NCI-H1930 (cell line): ENCODE data around the gene NGEF.
"Not testable (repeated sequence)": the region's sequence is repeated elsewhere in the genome, so short reads cannot be mapped to it uniquely, and the experiment has no call there.

ENCODE experiments used
- DNase-seq, 2 experiments: peaks; one replicate each; lab custom pipeline; 2025; lab: John Stamatoyannopoulos, UW

The NGEF gene

DNA sequence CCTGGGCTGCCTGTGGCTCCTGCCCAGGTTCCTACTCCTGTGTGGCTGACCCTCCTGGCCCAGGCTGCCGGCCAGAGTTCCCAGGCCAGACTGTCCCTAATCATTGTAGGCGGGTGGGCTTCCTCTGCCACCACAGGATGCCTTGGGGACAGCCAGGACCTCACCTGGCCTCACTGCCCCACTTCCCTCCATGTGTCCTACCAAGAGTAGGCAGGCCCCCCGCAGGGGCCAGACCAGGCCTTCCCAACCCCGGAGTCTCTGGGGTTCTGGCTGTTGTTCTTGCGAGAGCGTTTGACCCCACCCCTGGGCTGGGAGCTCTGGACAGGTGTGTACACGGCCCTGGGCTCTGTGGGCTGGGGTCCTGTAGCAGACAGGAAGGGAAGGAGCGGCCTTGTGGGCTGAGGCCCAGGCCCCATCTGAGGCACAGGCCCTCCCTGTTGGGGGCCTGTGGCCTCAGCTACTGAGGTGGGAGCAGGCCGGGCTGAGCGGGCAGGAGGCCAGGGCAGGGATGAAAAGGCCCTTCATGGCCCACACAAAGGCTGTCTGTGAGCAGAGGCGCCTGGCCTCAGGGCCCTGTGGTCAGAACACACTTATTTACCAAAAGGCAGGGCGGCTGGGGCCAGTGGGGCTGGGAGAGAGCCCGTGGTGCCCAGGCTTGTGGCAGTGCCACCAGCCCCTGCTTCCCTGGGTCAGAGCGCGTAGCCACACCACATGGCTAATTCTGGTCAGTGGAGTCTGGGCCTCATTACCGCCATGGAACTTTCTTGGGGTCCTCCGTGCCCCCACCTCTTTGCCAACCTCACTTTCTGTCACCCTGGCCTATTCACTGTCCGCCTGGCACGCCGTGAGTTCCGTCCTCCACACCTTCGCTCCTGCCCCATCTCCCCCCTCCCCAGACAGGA, 141.0 kb downstream of the NGEF start:
- DNase-seq, result no peak

DNA sequence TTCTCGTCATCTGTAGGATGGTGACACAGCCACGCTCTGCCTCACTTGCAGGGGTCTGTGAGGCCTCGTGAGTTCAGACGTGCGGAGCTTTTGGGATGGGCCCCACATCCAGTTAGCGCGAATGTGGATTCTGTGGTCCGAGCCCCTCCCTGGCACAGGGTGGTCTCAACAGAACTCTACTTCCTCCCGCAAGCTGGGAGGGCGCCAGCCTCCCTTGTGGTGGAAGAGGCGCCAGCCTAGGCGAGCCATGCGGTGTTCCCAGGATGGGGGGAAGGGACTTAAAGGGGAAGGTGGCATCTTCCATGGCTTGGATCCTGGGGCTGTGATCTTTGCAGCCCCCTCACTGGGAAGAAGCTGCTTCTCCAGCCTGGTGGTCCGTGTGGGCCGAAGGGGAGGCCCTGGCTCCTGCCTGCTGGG, 141.6 kb downstream of the NGEF start:
- DNase-seq, result no peak

DNA sequence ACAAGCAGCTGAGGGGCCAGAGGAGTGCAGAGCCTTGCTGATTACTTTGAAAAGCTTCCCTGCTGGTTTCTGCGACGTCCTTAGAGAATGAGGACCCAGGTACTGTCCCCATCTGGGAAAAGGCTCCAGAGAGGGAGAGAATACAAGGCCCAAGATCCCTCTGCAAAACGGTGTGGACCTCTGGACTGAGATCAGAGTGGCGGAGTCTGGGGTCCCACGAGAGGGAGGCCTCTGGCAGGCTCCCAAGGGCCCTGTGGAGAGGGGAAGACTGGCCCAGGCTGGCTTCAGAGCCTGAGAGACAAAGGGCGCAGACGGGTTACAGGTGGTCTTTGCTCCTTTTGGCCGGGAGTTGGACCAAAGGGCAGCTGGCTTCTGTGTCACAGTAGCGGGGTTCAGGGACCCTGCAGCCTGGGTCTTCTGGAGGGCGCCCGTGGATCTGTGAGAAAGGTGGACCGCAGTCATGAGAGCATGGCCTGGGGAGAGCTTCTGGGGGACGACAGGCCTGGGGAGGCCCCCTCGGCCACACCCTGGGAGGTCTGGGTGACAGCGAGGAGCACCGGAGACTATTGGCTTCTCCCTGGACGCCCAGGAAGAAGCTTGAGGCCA, 142.2 kb downstream of the NGEF start:
- no peak for DNase-seq

DNA sequence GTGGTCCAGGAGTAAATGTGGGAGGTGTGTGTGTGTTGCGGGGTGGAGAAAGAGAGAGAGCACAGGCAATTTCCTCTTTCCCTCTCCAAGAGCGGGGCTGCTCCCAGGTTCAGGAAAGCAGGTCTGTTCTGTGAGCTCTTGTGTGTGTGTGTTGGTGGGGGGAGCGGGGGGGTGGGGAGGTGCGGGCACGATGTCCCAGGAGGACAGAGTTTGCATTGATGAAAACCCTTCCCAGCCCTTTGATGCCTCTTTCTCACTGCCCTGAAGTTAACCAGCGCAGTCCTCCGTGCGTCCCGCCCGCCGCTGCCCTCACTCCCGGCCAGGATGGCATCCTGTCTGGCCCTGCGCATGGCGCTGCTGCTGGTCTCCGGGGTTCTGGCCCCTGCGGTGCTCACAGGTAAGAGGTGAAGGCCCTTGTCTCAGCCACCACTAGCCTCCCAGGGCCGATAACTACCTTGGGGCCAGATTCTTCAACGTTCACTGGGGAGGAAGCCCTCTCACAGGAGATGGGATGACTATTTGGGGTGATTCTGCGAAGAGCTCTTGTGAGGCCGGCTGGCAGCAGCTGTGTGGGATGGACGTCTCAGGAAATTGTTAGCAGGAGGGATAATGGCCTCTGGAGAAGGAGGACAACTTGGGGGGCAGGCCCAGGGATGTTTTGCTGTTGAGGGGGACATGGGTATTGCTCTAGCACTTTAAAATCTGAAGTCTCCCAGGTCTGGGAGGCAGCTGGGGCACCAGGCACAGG, 142.9 kb downstream of the NGEF start, which contains the start of gene SNORC:
Gene SNORC (plus strand): TSS at position 247 of the 748 bp plus-strand sequence. CDS start 78 bp downstream, at position 325.
- no peak for DNase-seq

DNA sequence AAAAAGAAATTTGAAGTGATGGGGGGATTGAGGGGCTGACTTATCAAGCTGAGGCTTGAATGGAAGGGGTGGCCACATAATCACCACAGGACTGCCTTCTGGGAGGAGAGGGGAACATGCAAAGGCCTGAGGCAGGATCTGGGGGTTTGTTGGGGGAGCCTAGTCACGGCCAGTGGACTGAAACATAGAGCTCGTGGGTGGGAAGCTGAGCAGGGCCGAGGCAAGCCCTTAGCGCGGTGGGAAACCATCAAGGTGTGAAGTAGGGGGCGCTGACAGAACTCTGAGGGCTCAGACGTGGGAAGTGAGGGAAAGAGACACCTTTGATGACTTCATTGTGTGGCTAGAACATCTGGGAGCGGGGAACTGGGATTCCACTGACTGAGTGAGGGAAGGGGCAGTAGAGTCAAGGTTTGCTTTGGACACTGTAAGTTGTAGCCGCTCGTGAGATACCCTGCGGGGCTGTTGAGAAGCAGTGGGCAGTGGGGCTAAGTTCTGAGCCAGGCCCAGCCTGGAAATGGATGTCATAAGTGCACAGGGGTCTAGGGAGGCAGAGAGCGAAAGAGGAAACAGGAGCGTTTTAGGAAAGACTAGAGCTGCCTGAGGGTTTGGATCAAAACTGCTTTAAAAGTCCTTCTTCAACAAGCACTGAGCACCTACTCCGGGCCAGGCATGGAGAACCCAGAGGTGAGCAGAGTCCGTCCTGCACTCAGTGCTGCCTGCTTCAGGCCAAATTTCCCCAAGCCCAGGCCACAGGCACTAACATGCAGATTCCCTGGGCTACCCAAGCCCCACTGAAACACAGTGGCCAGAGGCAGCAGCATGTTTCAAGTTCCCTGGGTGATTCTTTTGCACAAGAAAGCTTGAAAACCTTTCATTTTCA, 143.7 kb downstream of the NGEF start:
- no peak for DNase-seq

DNA sequence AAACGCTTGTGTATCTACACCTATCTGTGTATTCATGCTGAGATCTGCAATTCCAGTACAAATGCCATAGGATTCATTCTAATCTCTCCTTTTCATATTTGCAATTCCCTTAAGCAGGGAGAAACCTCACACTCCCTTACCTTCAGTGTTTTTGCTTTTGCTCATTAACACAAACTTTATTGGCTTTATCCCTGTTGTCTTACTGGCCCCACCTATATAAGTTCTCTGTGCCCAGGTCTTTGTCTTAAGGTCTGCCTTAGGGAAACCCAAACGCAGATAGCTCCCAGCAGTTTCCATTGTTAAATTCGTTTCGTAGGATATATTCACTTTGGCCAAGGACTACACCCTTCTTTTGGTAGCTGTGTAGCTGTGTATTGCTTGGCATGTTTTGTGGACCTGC, 147.0 kb downstream of the NGEF start:
- DNase-seq, result no peak

DNA sequence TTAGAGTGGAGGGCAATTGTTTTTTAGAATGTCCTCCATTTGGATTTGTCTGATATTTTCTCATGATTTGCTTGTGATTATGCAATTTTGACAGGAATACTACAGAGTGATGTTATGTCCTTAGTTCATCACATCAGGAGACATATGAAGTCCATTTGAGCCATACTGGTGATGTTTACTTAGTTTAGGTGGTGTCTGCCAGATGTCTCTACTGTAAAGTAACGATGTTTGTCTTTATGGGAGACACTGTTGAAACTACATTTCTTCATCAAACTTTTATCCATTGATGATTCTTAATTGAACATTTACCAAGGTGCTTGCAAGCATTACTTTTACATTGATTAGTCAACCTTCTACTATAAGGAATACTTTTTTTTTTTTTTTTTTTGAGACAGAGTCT, 147.9 kb downstream of the NGEF start:
- no peak for DNase-seq

DNA sequence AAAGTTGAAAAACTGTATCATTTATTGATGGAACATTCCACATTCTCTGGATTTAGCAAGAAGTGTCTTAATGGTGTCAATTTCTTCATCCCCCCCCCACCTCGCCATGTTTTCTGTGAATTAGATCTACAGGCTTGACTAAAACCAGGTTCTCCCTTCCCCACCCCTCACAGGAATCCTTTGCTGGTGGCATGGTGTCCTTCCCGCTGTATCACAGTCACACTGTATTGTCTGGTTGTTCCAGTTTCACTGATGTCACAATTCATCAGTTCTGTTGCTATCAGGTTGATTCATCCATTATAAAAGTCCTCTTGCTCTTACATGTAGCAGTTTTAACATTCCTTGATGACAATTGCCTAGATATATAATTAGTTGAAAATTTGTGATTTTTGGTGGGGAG, 149.1 kb downstream of the NGEF start:
- DNase-seq, result no peak

DNA sequence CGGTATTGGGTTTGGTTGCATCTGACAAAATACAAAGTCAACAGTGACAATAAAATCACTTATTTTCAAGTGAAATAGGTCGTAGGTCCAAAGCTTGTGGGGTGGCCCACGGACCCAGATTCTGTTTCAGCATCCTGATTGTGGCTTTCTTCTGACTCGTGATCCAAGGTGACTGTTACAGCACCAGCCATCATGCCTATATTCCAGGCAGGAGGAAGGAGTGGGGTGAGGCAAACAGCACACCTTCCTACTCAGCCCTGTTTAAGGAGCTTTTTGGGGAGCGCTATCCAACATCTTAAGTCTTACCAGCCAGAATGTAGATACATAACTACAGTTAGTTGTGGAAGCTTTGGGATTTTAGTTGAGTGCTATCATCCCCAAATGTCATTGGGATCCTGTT, 151.7 kb downstream of the NGEF start:
- no peak for DNase-seq

DNA sequence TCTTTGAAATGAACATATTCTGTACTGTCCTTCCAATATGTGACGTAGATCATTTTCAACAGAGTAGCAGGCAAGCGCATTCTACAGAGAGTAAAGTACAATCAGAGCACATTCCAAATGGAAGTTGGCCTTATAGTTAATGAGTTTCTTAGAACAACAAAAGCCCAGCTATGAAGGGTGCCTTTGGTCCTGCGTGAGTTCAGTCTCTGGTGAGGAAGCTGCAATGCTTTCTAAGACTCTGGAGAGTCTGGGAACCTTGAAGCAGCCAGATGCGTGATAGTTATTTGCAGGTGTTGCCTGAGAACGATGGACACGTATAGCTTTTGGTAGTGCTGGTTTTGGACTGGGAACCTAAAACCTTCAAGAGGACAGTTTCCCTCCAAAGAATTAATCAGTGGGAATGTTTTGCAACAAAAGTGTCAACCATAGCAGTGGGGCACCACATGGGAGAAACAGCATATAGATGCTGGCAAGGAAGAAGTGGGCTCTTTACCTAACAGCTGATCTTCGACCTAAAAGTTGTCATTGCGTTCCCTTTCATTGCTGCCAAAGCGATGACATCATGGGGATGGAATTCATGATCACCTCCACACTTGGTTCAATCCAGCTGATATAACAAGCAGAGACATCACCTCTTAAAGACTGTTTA, 152.3 kb downstream of the NGEF start:
- no peak for DNase-seq

DNA sequence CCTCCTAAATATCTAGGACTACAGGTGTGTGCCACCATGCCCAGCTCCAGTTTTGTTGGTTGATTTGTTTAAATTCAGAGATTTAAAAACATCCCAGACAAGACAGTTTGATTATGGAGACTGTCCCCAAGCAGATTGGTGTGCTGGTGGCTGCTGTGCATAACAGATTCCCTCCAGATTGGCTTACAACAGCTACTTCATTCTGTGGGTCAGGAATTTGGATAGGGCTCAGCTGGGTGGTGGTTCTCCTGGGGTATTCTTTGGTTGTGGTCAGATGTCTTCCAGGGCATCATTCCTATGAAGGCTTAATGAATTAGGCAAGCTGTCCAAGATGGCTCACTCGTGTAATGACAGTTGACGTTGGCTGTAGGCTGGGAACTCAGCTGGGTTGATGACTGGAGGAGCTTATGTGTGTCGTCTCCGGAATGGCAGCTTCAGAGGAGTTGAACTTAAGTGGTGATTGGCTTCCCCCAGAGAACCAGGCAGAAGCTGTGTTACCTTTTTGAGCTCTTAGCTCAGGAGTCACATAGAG, 153.6 kb downstream of the NGEF start:
- DNase-seq, result no peak

DNA sequence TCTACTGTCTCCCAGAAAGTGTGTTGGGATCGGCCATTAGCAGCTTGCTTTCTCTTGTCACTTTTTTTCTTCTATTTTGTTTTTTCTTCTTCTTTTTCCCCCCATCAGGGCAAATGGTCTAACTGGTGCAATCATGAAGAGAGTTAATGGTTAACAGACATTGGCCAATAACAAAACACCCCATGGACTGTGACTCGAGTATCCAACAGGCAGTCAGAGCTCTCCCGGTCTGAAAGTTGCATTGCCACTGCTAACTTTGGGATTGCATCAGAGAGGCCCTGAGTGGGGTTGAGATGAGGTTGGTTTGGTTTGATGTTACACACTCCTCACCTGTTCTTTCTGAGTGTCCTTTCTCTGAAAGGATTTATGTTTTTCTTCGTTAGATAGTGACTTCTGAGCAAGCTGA, 155.9 kb downstream of the NGEF start:
- DNase-seq, result no peak

DNA sequence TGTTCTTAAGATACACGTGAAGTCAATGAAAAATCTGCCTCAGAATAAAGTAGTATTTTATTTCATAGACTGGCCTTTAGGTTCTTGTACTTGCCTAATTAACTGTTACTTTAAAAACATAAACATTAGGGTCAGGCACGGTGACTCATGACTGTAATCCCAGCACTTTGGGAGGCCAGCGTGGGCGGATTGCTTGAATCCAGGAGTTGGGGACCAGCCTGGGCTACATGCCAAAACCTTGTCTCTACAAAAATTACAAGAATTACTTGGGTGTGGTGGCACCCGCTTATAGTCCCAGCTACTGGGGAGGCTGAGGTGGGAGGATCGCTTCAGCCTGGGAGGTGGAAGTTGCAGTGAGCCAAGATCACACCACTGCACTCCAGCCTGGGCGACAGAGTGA, 159.0 kb downstream of the NGEF start:
- no peak for DNase-seq

DNA sequence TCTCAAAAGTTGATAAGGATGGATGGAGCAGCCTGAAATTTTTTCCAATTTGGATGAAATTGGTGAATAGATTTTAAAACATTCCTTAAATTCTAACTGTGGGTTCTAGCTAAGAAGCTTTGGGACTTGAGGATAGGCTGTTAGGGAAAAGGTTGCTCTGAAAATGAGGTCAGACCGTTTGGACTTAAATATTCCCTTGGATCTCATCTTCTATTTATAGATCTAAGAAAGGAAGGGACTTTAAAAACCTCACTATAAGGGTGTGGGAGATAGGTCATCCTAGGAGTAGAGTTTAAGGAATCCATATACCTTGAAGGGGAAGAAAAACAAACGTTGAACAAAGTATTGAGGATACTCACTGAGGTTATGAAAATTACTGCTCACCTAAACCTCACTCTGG, 160.4 kb downstream of the NGEF start:
- no peak for DNase-seq

DNA sequence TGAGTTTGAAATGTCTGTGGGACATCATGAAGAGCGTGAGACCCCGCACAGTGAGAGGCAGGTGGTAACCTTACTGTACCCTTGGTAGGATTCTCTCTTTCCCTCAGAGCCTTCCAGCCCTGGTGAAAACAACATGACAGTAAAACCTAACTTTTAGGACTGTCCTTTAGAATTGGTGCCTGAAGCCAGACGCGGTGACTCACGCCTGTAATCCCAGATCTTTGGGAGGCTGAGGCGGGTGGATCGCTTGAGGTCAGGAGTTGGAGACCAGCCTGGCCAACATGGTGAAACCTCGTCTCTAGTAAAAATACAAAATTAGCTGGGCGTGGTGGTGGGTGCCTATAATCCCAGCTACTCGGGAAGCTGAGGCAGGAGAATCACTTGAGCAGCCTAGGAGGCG, 161.0 kb downstream of the NGEF start:
- DNase-seq, result not testable (repeated sequence)

DNA sequence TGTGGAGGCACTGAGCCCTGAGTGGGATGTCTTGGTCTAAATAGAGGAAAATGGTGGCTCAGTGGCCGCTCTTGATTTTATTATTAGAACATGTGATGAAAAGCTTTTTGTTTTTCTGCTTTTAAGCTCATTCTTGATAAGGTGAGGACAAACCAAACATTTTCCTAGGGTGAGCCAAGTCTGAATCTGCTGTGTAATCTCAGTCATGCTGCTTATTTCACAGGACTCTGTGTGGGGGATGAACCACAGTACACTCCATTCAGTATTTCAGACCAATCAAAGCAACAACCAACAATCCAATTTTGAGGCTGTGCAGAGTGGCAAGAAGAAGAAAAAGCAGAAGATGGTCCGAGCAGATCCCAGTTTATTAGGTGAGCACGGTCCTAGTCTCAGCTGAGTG, 163.0 kb downstream of the NGEF start:
- no peak for DNase-seq

DNA sequence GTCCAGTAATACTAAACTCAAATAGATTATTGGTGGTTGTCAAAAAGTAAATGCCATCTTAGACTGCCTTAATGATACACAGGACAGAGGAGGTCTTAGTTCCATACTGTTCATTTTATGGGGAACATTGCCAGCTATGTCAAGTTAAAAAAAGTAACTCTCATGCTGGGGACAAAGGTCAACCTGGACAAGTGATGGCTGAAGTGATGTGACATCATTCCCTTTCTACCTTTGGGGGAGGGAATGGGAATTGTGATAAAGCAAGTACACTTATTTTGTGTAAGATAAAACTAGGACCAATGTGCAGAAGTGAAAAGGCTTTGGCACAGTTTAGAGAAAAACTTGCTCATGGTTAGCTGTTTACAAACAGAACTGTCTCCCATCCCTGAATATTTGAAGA, 167.0 kb downstream of the NGEF start:
- DNase-seq, result no peak

DNA sequence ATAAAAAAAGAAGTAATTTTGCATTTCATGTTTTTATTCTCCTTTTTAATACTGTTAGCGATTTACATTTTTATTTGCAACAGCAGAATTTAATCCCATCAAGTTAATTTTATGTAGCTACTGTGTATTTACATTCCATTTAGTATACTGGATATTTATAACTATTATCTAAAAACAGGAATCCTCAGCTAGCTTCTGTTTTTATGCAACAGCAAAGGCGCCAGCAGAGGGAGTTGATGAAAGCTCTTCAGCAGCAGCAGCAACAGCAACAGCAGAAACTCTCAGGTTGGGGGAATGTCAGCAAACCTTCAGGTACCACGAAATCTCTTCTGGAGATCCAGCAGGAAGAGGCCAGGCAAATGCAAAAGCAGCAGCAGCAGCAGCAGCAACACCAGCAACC, 169.2 kb downstream of the NGEF start:
- no peak for DNase-seq

DNA sequence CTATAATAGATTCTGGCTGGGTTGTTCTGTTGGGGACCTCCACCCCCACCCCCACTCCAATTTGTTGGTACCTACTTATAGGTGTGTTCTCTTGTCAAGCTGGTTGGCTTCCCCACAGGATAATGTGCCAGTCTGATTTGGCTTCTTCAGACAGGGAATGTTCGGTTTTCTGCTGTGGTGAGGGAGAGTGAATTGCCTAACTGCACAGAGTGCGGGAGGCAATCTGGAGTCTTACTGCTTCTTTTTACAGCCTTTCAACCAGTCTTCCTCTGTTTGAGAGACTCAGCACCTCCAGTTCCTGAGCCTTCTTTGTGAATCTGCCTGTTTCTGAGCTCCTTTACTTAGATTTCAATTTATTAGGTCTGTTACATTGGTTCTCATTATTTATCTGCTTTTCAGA, 170.4 kb downstream of the NGEF start:
- no peak for DNase-seq

DNA sequence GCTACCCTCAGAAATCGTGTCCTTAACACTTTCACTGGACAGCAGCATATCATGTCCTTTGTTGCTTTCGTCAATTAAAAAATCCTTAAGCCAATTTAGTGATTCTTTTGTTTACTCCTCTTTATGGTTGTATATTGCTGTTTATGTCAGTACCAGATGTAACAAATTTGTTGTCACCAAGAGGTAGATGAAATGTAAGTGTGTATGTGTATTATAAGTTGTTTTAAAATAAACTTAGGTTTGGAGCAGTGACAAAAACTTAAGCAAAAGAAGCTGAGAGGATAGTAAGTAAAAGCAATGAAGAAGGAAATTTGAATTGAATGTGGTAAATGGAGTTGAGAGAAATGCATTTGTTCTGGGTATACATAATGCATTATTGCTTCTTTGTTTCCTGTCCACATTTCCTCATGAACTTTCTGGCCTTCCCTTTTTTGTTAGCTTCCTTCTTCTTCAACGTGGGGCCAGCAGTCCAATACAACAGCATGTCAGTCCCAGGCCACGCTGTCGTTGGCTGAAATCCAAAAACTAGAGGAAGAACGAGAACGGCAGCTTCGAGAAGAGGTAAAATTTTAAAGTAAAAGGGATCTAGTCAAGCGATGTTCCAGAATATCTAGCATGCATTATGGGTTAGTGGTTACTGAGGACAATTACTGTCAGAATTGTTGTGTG, 173.5 kb downstream of the NGEF start:
- no peak for DNase-seq
